GM12878 (cell line): Measurements from ENCODE around the gene ELMO3. TPM values are rescaled to one million over a fixed set of nuclear protein-coding genes. Genes with fewer than 3 reads are reported as not detected.
A peak's percentile ranks its signal among the peaks of the same experiment; 100 is the strongest.

Experiments used
- ATAC-seq: fragments of 200-7000 bp; cut with Tn5 transposase; 3 replicates; pipeline ENCODE4 v1.9.1; 2020; ENCODE audit warnings: mild to moderate bottlenecking, moderate library complexity
- BruUV-seq: library from RNA; stranded (reverse); fragments of 400-500 nt; replicated peaks from 2 replicates; lab custom pipeline; 2021; lab: Mats Ljungman, UMichigan
- CTCF ChIA-PET: fragments of 300-600 bp; sonication (Branson Sonifier 250); formaldehyde crosslinking; extraction: SDS; loops from one replicate; lab custom pipeline; 2021; ENCODE audit warnings: inconsistent platforms; lab: Yijun Ruan, JAX
- POLR2A ChIA-PET: fragments of 350-600 bp; formaldehyde crosslinking; extraction: SDS; loops from one replicate; lab custom pipeline; 2021; ENCODE audit warnings: inconsistent platforms; lab: Charles Lee
- RAD21 ChIA-PET: fragments of 300-600 bp; sonication (Branson Sonifier 250); formaldehyde crosslinking; loops from one replicate; lab custom pipeline; 2023; ENCODE audit warnings: antibody characterized with exemption; ENCODE audit not compliant: unreplicated experiment; lab: Charles Lee
- SMC1A ChIA-PET: fragments of 300-600 bp; sonication (Branson Sonifier 250); formaldehyde crosslinking; loops from one replicate; lab custom pipeline; 2023; ENCODE audit not compliant: unreplicated experiment, uncharacterized antibody; lab: Charles Lee
- DNase-seq: peaks from one replicate; pipeline ENCODE4 v3.0.0-alpha.2; 2011; ENCODE audit warnings: low read depth, low spot score
- FAIRE-seq: peaks from 3 replicates; lab custom pipeline; 2011; peaks lifted over from hg19 to GRCh38; lab: Jason Lieb, UNC
- H2AFZ ChIP-seq: 2 replicates; pipeline ENCODE4 v1.6.0; 2011; ENCODE audit warnings: low read depth, low read length, control low read depth; ENCODE audit not compliant: control insufficient read depth
- H3K27ac ChIP-seq: 2 replicates; pipeline ENCODE4 v1.5.1; 2011; ENCODE audit warnings: control low read depth; ENCODE audit not compliant: control insufficient read depth, insufficient read depth
- H3K27me3 ChIP-seq, 2 experiments: replicated peaks in 1 of 2; 2 replicates each; pipeline versions ENCODE4 v1.6.0 to v1.6.1; 2011; ENCODE audit warnings: low read length in 1 of 2; ENCODE audit not compliant: control insufficient read depth in 2 of 2, insufficient read depth in 2 of 2
- H3K36me3 ChIP-seq, 2 experiments: 2 replicates each; pipeline ENCODE4 v1.5.1; 2011; ENCODE audit warnings: low read length in 1 of 2; ENCODE audit not compliant: control insufficient read depth in 2 of 2, insufficient read depth in 2 of 2
- H3K4me1 ChIP-seq: 2 replicates; pipeline ENCODE4 v1.6.1; 2011; ENCODE audit warnings: mild to moderate bottlenecking, low read length, moderate library complexity, mixed read lengths; ENCODE audit not compliant: control insufficient read depth, insufficient read depth
- H3K4me2 ChIP-seq: 2 replicates; pipeline ENCODE4 v1.6.0; 2011; ENCODE audit warnings: control low read depth; ENCODE audit not compliant: control insufficient read depth, insufficient read depth
- H3K4me3 ChIP-seq: fragments of 200-600 bp; sonication (generic); 2 replicates; pipeline ENCODE4 v1.5.1; 2016
- H3K79me2 ChIP-seq: 2 replicates; pipeline ENCODE4 v1.6.0; 2011; ENCODE audit warnings: low read length; ENCODE audit not compliant: control insufficient read depth, insufficient read depth
- H3K9ac ChIP-seq: 2 replicates; pipeline ENCODE4 v1.8.0; 2011; ENCODE audit warnings: low read length, control low read depth, mixed read lengths; ENCODE audit not compliant: control insufficient read depth, insufficient read depth
- H3K9me3 ChIP-seq: replicated peaks from 3 replicates; pipeline ENCODE4 v1.5.1; 2011; ENCODE audit warnings: mild to moderate bottlenecking, low read length; ENCODE audit not compliant: control insufficient read depth, insufficient read depth
- H4K20me1 ChIP-seq: 2 replicates; pipeline ENCODE4 v1.6.0; 2011; ENCODE audit not compliant: control insufficient read depth, insufficient read depth
- CREB1 ChIP-seq: IDR thresholded peaks from 2 replicates; pipeline ENCODE4 v1.6.1; 2012; ENCODE audit warnings: low read depth, mild to moderate bottlenecking, inconsistent platforms
- E2F8 ChIP-seq: fragments of 450-650 bp; IDR thresholded peaks from 2 replicates; pipeline ENCODE4 v1.6.1; 2018; ENCODE audit warnings: mild to moderate bottlenecking, low read depth, moderate library complexity; ENCODE audit not compliant: partially characterized antibody
- GATAD2B ChIP-seq: fragments of 450-650 bp; conservative IDR thresholded peaks from 2 replicates; pipeline ENCODE4 v1.6.1; 2017; ENCODE audit warnings: low read depth, mild to moderate bottlenecking, moderate library complexity
- JUNB ChIP-seq: IDR thresholded peaks from 2 replicates; pipeline ENCODE4 v1.6.1; 2016; ENCODE audit warnings: antibody characterized with exemption, mild to moderate bottlenecking
- NFYB ChIP-seq: IDR thresholded peaks from 2 replicates; pipeline ENCODE4 v1.6.1; 2011; ENCODE audit warnings: low read depth, mild to moderate bottlenecking, low read length, improper control_type of control experiment, moderate library complexity; ENCODE audit not compliant: insufficient read depth
- NRF1 ChIP-seq: conservative IDR thresholded peaks from 2 replicates; pipeline ENCODE4 v1.6.1; 2011; ENCODE audit warnings: mild to moderate bottlenecking, low read depth, low read length, improper control_type of control experiment
- SREBF2 ChIP-seq: IDR thresholded peaks from 2 replicates; pipeline ENCODE4 v1.6.1; 2012; ENCODE audit warnings: mild to moderate bottlenecking, low read length
- TAF1 ChIP-seq: IDR thresholded peaks from 2 replicates; pipeline ENCODE4 v1.6.1; 2011; ENCODE audit warnings: mild to moderate bottlenecking, low read depth, low read length, borderline replicate concordance
- ZBTB40 ChIP-seq: fragments of 450-650 bp; IDR thresholded peaks from 2 replicates; pipeline ENCODE4 v1.6.1; 2016; ENCODE audit warnings: mild to moderate bottlenecking, moderate library complexity, borderline replicate concordance
- WGBS: methylation state at CpG from one replicate; pipeline ENCODE4 v1.1.6; 2016; ENCODE audit warnings: low lambda C conversion rate; ENCODE audit not compliant: insufficient replicate concordance, insufficient coverage; ENCODE audit errors: missing lambda C conversion rate; 5-methylcytosine and 5-hydroxymethylcytosine counted together
- in situ Hi-C: fragments of 300-500 bp; cut with MboI; formaldehyde crosslinking; loops from 9 replicates; pipeline ENCODE4 v1.14.3; 2018; ENCODE audit warnings: mixed read lengths
- intact Hi-C: fragments of 100-400 bp; cut with micrococcal nuclease; formaldehyde crosslinking; loops from one replicate; pipeline ENCODE4 v1.14.2; 2022; ENCODE audit not compliant: unreplicated experiment
- polyA plus RNA-seq, 11 experiments: library from polyadenylated mRNA; depleted of rRNA in 4 of 11; unstranded in 6 of 11; stranded (reverse) in 5 of 11; fragments of >200 nt; fragmentation: Nextera tagmentation in 4 of 11; fragmentation: Illumina TruSeq in 1 of 11; extraction: Ambion mirVana in 4 of 11; extraction: Trizol in 1 of 11; gene quantifications; 1 replicate in 1 of 11; 2 replicates in 10 of 11; pipeline versions ENCODE4 v1.2.1 to v1.2.3, GENCODE V29; 2011 to 2016; ENCODE audit warnings: inconsistent platforms in 2 of 11, missing spikeins in 2 of 11, low read depth in 1 of 11
- total RNA-seq, 4 experiments: library from RNA; depleted of rRNA in 3 of 4; stranded (reverse); fragments of >200 nt in 3 of 4; fragmentation: Illumina TruSeq in 1 of 4; extraction: Trizol in 1 of 4; gene quantifications; 2 replicates each; pipeline versions ENCODE4 v1.2.1 to v1.2.3, GENCODE V29; 2013 to 2021

Gene ELMO3
- total and polyA plus RNA-seq, 10 of the 15 experiments (the other 5 are each of a cell fraction or from before 2014, with no cell fraction given), result 0.05 to 4.7 (median 0.96) TPM; not detected in 1

- Histone ChIP-seq H3K4me3 (peak overlapping the region; percentile 76), H3K36me3 (no peaks in the 10 kb centered on the region)
- ATAC-seq, result peak; percentile 10
Observed at GRCh38 chr16:67184453-67184994, 14.4 kb upstream of the ELMO3 start.

More at GRCh38 chr16:67184453-67184994, 14.4 kb upstream of the ELMO3 start:
- BruUV-seq, result no TSS peak
- POLR2A ChIA-PET, result interaction anchor here (1.1 to 1.2 kb wide), 2 partner anchors 24 to 42 kb away, joined by 3 to 6 read pairs; partner anchors contain the start of genes FBXL8, TMEM208 and TRADD
- Histone ChIP-seq H3K79me2 (peaks cover 5% of the 10 kb centered on the region), H3K27ac (no peak overlapping the region), H3K4me2 (peak overlapping the region; percentile 99), H3K27me3 (peaks cover 0 to 3% of the 10 kb centered on the region in 2 experiments; a peak in 2 of 4 replicates), H4K20me1 (no peaks in the 10 kb centered on the region), H3K9me3 (no peaks in the 10 kb centered on the region), H2AFZ (peak overlapping the region; percentile 97; the same call in 1 of the 2 replicates), H3K4me1 (peaks cover 4% of the 10 kb centered on the region), H3K9ac (no peak overlapping the region)
- CTCF ChIA-PET, result interaction anchor here (0.8 to 2.9 kb wide), 28 partner anchors 9 to 237 kb away, joined by 3 to 34 read pairs (median 6); partner anchors contain the start of genes B3GNT9, CBFB, FBXL8 and NOL3
- WGBS, result 28% methylated on average over 46 of the region's 59 CpGs
- TF ChIP-seq ZBTB40 (no peak), SREBF2 (no peak), E2F8 (no peak), NFYB (no peak), JUNB (no peak), TAF1 (no peak), GATAD2B (no peak), NRF1 (no peak), CREB1 (no peak)
- DNase-seq, result no peak
- RAD21 ChIA-PET, result interaction anchor here (0.6 to 2.3 kb wide), 10 partner anchors 11 to 251 kb away, joined by 3 to 9 read pairs (median 3); partner anchors contain the start of genes FBXL8, NOL3 and TRADD
- SMC1A ChIA-PET, result interaction anchor here (0.9 to 1.7 kb wide), 8 partner anchors 10 to 228 kb away, joined by 3 to 9 read pairs (median 4); no protein-coding TSS in a partner anchor
- FAIRE-seq, result no peak
- intact Hi-C loops, result loop anchor here (2.0 kb wide), 2 partner anchors 62 to 168 kb away; partner anchors contain the start of gene FHOD1
- in situ Hi-C loops, result no loop called here
